22Rv1 (cell line): ENCODE data around the gene ZNF219.
"Not testable (repeated sequence)": the region's sequence is repeated elsewhere in the genome, so short reads cannot be mapped to it uniquely, and the experiment has no call there.

ENCODE experiments used
- H3K27ac ChIP-seq: fragments of 450-650 bp; 2 replicates; pipeline ENCODE4 v1.5.1; 2017
- ZFX ChIP-seq: fragments of 450-650 bp; IDR thresholded peaks from 2 replicates; pipeline ENCODE4 v1.6.1; 2017; ENCODE audit warnings: antibody characterized with exemption, borderline replicate concordance
- TF ChIP-seq, protein P1 (sequence below): fragments of 450-650 bp; IDR thresholded peaks from 2 replicates; pipeline ENCODE4 v1.5.1; 2017; ENCODE audit warnings: mild to moderate bottlenecking

The ZNF219 gene

DNA sequence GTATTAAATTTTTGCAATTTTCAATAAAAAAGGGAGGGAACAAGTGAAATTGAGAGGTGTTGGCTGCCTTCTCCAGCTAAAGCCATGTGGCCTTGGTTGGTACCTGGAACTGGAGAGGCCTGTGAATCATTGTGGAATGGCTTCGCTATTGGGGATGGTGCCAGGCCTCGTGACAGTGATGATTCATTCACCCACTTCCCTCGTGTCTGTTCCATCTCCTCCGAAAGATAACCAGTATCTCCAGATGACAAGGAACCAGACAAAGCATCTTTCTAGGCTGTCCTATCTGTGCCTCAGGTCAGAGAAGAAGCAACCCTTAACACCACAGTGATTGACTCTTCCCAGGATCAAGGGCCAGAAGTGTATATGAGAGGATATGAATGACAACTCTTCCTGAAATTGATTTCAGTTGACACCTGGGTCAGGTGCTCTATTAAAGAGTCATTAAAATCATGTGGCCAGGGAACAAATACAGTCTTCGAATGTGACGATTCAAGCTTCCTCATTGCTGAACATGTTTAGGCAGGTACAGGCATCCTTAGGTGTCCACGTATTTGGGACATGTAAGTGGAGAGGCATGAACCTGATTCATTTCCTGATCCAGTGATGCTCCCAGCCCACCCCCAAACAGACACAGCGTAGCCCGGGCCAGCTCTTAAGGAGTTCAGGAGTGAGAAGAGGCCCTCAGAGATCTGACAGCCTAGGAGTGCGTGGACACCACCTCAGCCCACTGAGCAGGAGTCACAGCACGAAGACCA, 56.6 kb downstream of the ZNF219 start, which contains the start of gene RNASE7:
Gene RNASE7 (plus strand): TSS at position 687 of the 758 bp plus-strand sequence. CDS start 631 bp downstream, outside the sequence.
- no peak within 1 kb of the TSS for H3K27ac ChIP-seq
- no peak for TF ChIP-seq ZFX

DNA sequence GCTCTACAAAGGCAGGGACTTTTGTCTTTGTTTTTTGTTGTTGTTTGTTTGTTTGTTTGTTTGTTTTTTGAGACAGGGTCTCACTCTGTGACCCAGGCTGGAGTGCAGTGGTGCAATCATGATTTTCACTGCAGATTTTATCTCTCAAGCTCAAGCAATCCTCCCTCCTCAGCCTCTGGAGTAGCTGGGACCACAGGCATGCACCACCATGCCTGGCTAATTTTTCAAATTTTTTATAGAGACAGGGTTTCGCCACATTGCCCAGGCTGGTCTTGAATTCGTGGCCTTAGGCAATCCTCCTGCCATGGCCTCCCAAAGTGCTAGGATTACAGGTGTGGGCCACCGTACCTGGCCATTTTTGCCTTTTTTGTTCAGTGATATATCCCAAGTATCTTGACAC, 57.5 kb downstream of the ZNF219 start:
- H3K27ac ChIP-seq, result not testable (repeated sequence)

DNA sequence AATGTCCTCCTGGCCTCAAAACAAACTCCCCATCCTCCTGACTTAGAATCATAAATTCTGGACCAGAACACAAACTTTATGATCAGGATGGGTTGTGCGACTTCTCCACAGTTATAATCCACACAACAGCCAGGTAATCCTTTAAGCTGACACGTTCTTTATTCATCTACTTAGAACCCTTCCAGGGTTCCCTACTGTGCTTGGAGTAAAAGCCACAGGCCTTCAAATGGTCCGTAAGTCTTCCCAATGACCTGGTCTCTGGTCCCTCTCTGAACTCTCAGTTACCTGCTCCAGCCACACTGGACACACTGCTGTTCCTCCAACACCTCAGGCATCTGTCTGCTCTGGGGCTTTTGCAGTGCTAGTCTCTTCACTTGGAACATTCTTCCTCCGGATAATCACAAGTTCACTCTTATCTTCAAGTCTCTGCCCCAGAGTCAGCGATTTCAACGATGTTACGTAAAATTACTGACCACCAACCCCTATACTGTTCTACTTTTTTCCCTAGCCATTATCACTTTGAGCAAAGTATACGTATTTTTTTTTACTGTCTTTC, 58.0 kb downstream of the ZNF219 start:
- H3K27ac ChIP-seq, result no peak overlapping the region
- TF ChIP-seq, protein P1, sequence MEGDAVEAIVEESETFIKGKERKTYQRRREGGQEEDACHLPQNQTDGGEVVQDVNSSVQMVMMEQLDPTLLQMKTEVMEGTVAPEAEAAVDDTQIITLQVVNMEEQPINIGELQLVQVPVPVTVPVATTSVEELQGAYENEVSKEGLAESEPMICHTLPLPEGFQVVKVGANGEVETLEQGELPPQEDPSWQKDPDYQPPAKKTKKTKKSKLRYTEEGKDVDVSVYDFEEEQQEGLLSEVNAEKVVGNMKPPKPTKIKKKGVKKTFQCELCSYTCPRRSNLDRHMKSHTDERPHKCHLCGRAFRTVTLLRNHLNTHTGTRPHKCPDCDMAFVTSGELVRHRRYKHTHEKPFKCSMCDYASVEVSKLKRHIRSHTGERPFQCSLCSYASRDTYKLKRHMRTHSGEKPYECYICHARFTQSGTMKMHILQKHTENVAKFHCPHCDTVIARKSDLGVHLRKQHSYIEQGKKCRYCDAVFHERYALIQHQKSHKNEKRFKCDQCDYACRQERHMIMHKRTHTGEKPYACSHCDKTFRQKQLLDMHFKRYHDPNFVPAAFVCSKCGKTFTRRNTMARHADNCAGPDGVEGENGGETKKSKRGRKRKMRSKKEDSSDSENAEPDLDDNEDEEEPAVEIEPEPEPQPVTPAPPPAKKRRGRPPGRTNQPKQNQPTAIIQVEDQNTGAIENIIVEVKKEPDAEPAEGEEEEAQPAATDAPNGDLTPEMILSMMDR, result 0 out of 2 replicates have a peak, but pooled peaks have one; percentile 12
- no peak for TF ChIP-seq ZFX
